HG03565 (cell line): Measurements from ENCODE around the gene CHST2.

Source experiments
- ATAC-seq: cut with Tn5 transposase; IDR thresholded peaks from one replicate; pipeline ENCODE4 v1.9.1; 2021; ENCODE audit warnings: mild to moderate bottlenecking, moderate library complexity; ENCODE audit not compliant: unreplicated experiment

Gene CHST2

DNA sequence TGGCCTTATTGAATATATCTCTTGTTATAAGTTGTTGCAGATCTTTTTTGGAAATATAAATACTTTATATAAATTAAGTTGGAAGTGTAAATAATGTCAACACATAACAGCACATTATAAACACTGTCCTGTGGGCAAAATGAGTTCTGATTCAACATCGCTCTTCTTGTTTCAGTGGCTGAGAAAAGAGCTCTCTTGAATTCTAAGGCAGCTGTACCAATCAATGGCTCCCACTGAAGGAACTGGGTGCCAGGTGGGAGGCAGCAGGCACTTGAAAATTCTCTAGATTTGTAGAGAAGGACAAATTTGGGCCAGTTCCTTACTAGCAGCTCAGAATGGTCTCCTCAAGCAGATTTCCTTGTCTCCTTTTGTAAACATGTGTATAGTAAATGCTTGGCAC, 45.6 kb downstream of the CHST2 start:
- ATAC-seq: peak; percentile 23

GRCh38 chr3:143165612-143166285, 46.2 kb downstream of the CHST2 start:
- peak; percentile 50 for ATAC-seq

DNA sequence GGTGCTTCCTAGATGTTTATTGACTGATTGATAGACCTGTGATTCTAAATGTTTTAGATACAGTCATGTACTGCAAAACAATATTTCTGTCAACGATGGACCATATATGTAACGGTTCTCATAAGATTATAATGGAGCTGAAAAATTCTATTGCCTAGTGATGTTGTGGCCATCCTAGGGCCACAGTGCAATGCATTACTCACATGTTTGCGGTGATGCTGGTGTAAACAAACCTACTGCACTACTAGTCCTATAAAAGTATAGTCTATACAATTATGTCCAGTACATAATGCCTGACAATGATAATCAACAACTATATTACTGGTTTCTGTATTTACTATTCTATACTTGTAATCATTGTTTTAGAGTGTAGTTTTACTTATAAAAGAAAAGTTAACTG, 46.8 kb downstream of the CHST2 start:
- ATAC-seq: no peak

DNA sequence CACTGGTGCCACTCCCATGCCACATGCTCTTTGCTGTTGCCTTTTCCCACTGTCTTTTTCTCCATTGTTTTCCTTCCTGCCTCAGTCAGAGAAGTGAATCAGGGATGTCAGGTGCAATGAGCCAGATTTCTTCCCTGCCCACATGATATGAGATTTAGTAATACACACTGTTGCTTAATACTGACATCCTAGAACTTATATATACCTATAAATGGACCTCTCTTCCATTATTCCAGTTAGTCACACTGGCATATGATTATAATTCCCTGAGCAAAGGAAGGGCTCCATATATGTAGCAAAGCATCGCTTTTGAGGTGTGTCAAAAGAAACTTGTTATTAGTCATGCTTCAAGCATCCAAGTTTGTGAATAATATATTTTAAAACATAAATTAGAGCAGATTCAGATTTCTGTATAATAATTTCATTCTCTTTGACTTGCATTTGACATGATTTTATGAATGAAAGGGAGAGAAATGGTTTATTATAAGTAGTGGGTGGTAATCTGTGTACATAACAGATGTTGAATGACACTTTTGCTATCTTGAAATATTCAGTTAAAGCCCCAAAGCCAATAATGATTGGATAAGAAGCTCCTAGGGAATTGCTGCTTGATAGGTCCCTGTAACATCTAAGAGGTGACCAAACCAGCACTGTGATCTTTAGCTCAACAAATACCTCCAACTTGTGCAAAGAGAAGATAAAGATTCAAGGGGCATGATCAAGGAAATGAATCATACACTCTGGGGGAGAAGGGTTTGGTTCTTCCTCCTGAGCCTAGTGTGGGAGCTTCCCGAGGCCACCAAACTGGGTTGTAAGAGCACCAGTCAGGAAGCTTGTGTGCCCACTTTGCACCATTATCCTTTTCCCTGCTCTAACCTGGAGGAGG, 48.6 kb downstream of the CHST2 start:
- ATAC-seq: no peak

- no peak for ATAC-seq
Measured at GRCh38 chr3:143168855-143169192, 49.3 kb downstream of the CHST2 start.

DNA sequence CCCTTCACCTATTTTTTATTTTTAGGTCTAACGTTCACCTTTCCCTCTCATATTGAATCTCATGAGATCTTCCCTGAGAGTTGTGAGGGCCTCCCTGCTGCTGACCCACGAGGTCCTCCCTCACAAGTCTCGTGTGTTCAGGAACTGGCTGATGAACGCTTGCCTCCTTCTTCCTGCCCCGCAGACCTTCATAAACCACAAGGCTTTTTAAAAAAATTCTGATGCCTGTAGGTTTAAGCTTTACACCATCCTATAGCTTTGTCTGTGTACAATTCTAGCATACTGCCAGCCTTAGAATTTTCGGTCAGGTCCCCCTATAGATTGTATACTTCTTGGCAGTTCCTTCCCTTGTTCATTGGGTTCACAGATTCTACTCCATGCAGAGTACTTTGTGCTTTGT, 50.5 kb downstream of the CHST2 start:
- no peak for ATAC-seq

DNA sequence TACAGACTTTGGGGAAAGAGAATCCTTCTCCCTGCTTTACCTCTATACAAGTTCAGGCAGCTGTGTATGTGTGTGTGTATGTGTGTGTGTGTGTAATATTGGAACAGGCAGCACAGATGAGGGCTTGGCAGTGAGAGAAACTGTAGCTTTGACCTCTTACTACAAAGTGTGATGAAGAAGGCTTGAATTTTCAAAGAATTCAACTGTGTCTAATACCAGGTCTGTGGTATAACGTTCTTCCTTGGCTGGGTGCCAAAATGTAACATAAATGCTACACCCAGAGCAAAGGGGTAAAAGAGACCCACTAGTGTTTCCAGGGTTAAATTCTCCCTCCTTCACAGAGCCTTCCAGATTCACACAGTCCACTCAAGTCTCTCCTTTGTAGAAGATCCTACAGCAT, 51.1 kb downstream of the CHST2 start:
- ATAC-seq: no peak

- peak; percentile 78 for ATAC-seq
Measured at GRCh38 chr3:143171141-143171980, 51.8 kb downstream of the CHST2 start.

GRCh38 chr3:143172062-143172794, 52.7 kb downstream of the CHST2 start:
- no peak for ATAC-seq

DNA sequence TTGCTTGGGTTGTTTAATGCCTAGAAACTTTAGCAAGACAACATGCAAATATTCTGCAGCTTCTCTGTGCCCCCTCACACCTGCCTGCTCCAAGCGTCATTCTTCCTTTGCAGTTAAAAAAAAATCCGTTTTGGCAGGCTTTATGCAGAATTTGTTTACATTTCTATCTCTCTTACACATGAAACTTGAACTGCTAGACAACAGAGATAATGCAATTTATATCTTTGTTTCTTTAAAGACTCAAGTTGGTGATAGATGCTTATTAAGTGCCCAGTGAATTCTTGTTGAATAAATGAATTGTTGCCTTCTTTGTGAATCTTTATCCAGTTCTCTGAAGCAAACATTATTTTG, 53.2 kb downstream of the CHST2 start:
- ATAC-seq: no peak

DNA sequence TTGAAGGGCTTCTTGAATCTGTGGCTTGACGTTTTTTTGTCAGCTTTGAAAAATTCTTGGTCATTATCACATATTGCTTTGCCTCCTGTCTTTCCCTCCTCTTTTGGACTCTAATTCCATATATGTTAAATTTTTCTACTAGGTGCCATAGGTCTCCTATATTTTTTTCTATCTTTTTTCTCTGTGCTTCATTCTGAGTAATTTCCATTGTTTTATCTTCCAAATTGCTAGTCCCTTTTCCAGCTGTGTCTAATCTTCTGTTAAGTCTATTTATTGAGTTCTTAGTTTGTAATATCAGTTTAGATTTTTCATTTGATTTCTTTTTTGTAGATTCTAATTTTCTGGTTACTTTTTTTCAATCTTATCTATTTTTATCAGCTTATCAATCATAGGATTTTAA, 53.7 kb downstream of the CHST2 start:
- ATAC-seq: no peak
